Erythroblast (primary cell): ENCODE measurements around the gene KHDC1L.

Source experiments
- GATA1 ChIP-seq: IDR thresholded peaks from 2 replicates; pipeline ENCODE4 v1.6.1; 2011; ENCODE audit warnings: low read depth, mild to moderate bottlenecking, control low read depth, low read length, moderate library complexity
- POLR2A ChIP-seq: IDR thresholded peaks from 2 replicates; pipeline ENCODE4 v1.6.1; 2011; ENCODE audit warnings: mild to moderate bottlenecking, low read length

- no peak for TF ChIP-seq POLR2A
- TF ChIP-seq GATA1: no peak
Observed at GRCh38 chr6:73194744-73195143, 30.6 kb downstream of the KHDC1L start.
